Measurements from ENCODE around the gene PTPRN2.
"Not testable (repeated sequence)": the region's sequence is repeated elsewhere in the genome, so short reads cannot be mapped to it uniquely, and the experiment has no call there.

PTPRN2 gene

DNA sequence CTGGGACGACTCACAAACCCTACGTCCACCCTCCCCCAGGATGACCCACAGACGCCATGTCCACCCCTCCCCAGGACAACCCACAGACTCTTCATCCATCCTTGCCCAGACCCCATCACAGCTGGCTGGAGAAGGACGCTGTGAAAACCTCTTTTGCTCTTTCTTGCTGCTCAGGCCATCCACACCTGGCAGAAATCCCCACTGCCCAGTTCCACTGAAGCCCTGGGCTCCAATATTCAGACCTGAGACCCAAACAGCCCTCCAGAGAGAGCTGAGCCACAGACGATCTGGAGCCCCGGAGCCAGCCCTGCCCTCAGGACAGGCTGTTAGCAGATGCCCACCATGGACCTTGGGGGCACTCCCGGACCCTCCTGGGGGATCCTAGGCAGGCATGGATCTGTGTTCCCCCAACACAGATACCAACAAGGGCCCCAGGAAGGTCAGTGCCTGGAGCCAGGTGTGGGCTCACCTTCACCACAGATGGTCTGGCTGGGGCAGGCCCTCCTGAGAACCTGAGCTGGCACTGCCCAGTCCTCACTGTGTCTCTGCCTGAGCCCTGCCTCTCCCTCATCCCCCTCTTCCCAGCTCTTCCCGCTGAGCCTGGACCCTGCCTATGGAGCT, 226.2 kb downstream of the PTPRN2 start:
- no peak for FAIRE-seq

DNA sequence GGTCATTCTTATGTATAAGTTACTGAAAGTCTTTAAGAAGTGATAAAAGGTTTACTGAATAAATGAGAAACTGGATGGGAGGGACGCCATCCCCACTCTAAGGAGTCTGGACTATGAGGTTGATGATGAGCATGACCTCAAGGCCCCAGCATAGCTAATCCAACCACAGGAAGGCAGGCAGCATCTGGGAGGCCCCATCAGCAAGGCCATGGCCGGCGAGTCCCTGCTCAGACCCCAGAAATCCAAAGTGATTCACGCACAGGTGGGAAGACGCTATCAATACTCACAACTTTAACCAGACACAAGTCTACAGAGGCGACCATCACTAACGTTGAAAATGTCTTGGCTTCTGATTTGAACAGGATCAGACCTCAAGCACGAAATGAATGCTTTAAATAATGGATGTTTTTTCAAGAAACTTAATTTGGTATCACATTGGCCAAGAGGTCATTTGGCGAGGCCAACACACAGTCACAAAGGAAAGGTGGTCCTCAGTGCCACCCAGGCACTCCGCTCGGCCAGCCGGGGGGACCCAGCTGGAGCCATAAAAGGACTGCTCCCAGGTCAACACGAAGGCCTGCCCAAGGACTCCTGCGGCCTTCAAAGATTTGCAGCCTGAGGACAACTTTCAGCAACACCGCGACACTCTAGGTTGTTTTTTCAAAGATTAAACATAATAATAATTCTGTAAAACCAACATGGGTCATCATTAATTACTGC, 228.5 kb downstream of the PTPRN2 start:
- FAIRE-seq: no peak

DNA sequence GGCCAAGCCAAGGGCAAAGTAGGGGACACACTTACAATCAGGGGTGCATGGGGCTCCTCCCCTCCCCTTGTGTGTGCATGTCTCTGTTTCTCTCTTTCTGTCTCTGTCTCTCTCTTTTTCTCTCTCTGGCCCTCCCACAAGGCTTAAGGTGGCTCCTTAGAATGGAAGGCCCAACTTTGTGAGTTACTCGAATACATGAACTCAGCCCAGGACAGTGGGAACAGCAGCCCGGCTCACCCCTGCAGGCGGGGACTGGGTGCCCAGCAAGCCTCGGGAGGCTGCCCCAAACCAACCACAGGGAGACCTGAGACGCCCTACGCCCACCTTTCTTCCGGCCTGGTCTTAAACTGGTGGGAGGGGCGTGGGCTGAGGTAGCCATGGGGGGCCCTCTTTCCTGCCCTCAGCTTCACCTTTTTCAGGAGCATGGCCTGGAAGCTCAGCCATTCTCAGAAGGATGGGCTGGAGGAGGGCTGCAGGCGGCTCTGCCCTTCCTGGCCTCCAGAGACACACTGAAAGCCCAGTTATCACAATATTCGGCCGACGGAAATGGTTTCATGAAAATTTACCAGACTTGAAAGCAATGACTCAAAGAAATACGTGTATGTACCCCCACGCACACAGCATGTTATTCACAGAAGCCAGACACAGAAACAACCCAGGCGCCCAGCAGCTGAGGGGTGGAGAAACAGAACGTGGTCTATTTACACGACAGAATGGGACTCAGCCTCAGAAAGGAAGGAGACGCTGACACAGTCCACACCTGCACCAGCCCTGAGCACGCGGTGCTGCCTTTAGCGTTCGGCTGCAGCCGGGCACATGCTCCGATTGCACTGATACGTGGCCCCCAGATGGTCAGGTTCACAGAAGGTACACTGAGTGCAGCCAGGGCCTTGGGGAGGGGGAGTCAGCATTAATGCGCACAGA, 229.5 kb downstream of the PTPRN2 start:
- FAIRE-seq: no peak

DNA sequence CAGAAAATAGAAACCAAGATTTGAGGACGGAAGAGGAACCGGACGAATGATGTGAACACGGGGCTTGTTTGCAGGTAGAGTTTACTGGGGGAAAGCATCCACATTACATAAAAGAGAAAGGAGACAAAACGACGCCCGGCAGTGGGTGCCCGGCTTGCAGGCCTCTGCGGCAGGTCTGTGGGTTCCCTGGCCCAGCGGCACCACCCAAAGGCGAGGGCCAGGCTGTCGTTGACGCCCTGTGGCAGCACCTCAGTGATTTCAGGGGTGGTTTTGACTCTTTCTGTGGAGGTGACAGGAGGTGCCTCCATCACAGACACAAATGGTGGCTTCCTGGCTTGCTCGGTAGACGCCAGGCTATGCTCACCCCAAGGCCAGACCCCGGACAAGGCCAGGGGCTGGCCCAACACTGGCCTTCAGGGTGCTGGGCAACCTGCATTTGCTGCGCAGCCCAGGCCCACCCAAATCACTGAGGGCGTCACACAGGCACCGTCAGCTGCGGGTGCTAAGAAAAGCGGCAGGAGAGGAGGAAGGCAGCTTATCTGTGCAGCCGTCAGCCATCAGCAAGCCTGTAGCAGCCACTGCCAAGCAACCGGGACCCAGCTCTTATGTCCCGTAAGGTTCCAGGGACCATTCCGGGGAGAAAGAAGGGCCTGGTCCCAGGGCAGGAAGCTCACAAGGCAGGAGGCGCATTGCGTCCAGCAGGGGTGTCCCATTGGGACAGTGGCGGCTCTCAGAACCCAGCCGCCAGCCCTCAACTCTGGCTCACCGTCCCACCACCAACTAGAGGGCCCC, 230.3 kb downstream of the PTPRN2 start:
- no peak for FAIRE-seq

DNA sequence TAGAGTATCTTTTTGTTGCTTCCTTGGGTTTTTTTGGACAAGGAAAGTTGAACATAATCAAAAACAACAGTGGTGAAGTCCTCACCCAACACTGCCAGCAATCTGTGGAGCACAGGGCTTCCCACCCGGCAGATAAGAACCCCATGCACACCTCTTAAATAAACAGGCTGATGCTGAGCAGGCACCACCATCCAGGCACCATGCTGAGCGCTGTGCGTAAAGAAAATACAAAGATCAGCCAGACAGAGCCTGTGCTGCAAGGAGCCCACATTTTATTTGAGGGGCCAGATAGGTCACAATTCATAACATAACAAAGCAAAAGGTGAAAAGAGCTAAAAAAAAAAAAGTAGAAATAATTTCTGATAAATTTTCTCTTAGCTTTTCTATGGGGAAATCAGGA, 231.2 kb downstream of the PTPRN2 start:
- no peak for FAIRE-seq

DNA sequence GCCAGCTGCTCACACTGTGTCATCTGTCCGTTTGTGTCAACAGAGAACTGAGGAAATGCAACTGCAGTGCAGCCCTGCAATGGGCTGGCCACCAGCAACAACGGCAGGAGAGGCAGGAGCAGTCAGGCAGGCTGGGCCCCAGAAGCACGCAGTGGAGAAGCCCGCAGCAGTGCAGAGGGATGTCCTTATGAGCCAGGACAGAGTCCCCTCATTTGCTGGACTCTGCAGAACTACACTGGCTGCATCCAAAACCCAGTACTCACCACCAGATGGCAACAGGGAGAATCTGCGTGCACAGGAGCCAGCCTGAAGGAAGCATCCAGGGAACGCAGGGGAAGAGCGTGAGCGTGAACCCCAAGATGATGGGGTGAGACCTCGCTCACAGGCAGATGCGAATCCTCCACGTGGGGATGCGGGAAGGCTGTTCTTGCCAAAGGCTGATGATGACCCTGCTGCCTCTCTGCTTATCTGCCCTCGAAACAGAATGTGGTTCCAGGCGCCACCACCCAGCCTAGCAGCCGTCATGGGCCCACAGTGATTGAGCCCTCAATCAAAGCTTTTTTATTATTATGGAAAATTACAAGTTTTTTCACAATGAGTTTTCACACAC, 232.1 kb downstream of the PTPRN2 start:
- no peak for FAIRE-seq

DNA sequence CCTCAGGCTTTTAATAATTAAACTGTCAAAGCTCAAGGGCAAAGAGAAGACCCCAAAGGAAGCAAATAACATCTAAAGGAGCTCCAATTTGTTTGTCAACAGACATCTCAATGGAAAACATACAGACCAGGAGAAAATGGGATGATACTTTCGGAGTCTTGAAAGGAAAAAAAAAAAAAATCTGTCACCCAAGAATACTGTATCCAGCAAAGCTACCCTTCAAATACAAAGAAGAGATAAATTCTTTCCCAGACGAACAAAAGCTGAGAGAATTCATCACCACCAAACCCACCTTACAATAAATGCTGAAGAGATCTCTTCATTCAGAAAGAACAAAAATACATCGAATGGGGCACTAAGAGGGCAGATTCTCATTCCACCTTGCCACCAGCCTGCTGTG, 232.8 kb downstream of the PTPRN2 start:
- no peak for FAIRE-seq

DNA sequence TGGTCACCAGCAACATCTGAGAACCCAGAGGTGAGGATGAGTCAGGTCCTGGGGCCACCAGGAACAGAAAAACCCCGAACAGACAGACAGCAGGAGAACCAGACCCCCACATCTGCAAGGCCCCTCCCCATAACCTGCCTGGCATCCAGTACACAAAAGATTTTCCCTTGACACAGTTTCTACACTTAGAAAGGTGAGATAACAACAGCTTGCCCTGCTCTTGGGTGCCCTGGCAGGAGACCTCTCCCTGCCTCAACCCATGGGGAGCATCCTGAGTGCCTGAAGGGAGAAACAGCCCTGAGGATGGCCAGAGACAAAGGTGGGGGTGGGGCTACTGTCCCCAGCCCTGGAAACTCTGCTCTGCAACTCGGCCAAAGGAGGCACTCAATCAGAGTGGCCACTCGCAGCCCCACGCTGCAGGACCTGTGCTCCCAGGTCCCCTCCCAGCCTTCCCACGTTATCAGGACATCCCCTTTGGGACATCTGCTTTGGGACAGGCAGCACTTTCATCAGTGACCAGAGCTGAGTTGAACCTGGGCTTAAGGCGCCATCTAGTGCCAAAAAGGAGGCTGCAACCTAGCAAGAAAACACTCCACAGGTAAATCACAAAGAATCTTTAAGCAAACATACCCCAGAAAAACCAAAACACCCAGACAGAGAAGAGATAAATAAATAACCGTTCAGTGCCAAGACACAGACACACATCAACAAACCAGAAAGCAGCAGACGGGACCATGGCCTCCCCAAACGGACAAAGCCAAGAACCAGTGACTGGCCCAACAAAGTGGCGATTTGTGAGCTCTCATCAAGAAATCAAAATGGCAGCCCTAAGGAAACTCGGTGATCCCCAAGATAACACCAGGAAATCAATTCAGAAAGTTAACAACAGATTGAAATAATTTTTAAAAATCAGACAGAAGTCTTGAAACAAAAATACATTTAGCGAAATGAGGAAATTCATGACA, 233.7 kb downstream of the PTPRN2 start:
- no peak for FAIRE-seq

DNA sequence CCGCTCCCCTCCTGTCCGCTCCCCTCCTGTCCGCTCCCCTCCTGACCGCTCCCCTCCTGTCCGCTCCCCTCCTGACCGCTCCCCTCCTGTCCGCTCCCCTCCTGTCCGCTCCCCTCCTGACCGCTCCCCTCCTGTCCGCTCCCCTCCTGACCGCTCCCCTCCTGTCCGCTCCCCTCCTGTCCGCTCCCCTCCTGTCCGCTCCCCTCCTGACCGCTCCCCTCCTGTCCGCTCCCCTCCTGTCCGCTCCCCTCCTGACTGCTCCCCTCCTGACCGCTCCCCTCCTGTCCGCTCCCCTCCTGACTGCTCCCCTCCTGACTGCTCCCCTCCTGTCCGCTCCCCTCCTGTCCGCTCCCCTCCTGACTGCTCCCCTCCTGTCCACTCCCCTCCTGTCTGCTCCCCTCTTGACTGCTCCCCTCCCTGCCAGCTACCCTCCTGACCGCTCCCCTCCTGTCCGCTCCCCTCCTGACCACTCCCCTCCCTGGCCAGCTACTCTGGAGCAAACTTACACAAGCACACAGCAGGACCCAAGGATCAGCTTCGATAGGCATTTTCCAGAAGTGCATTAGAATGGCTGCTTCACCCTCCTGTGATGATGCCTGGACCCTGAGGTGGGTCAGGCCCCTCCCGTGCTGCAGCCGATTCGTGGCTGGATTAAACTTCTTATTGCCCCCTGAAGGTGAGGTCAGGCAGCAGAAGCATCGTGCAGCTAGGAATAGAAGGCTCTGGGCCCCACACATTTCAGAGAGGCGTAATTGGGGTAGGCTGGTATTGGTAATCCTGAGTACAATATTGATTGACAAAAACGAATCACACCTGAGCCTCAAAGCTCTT, 235.5 kb downstream of the PTPRN2 start:
- FAIRE-seq: not testable (repeated sequence)

DNA sequence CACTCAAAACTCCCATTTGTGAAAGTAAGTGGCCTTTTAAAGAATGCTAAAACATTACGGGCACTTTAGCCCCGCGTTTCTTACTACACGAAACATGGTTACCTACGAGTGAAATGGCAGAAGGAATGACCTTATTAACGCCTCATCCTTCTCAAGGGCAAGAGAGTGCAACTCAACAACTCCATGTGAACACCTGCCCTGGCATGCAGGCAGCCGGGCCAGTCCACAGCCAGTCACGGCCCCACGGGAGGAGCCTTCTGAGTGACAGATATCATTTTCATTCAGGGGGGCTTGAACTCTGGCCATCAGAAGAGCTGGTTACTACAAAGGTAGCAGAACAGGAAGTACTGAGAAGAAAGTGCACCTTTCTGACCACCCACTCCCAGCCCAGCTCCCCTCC, 236.1 kb downstream of the PTPRN2 start:
- FAIRE-seq: no peak

DNA sequence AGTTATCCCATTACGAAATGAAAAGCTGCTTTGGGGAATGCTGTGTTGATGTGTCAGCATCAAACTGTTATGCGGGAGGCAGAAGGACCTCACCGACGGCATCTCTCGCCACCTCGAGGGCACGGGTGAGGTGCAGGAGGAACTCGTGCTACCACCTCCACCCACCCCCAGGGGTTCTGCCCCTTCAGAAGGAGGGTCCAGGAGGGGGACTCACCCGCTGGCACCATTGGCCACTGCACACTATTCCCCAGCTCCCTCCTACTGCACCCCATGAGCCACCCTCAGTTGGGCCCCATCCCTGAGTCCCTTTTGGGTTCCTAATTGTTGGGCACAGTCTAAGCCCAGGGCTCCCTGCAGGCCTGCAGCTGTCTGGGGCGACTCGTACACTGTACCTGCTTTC, 236.6 kb downstream of the PTPRN2 start:
- FAIRE-seq: no peak

DNA sequence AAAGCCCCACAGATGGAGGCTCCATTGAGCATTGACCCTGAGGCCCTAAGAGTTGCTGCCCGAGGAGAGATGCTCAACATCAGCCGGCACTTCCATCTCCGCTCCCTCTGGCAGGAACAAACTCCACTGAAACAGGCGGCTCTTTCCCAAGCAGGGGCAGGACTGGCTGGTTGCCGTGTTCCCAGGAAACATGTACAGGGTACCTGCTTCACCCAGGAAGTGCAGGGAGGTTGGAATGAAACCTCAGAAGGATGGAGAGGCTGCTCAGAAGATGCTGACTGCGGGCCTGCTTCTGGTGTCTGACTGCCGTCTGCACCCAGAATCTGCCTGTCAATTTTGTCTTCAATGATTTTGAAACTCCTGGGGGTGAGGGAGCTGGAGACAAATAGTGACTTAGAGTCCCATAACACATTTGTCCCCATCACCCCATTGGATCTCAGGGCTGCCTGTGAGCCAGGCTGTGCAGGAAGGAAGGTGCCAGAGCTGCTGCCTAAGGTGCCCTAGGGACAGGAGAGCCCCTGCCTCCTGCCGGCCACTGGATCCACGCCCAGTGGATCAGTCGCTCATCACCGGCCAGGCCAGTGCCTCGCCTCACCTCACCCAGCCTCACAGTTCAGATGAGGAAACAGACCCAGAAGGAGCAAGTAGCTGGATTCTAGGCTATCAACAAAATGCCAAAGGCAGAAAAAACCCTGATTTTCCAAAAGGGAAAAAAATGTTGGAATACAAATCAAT, 237.3 kb downstream of the PTPRN2 start:
- FAIRE-seq: no peak

DNA sequence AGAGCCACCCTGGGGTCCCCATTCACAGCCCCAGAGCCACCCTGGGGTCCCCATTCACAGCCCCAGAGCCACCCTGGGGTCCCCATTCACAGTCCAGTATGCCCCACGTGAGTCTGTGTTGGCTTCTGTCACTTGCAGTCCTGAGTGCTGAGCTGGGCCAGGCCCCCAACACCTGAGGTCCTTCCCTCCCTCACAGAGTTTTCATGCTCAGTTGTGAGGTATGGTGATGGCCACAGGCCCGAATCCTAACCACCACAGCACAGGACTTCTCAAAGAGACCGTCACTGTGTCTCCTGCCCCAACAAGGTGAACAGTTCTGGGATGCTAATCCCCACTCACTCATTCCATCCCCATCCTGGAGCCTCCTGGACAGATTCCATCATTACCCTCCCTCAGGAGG, 239.2 kb downstream of the PTPRN2 start:
- FAIRE-seq: no peak

DNA sequence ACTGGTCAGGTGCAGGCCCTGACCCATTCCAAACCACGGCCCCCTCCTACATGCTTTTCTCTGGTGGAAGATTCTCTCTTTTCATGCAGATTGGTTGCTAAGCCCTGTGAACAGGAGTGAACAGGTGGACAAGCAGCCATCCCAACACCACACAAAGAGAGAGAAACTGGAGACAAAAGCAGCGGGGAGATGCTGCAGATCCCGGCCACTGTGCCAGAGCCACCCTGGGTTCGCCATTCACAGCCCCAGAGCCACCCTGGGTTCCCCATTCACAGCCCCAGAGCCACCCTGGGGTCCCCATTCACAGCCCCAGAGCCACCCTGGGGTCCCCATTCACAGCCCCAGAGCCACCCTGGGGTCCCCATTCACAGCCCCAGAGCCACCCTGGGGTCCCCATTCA, 239.6 kb downstream of the PTPRN2 start:
- FAIRE-seq: not testable (repeated sequence)

DNA sequence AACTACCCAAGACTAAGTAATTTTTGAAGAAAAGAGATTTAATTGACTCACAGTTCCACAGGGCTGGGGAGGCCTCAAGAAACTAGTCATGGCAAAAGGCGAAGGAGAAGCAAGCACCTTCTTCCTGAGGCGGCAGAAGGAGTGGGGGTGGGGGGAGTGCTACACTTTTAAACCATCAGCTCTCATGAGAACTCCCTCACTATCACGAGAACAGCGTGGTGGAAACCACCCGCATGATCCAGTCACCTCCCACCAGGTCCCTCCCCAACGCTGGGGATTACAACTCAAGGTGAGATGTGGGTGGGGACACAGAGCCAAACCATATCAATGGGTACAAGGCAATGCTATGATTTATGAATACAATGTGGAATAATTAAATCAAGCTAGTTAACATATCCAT, 241.9 kb downstream of the PTPRN2 start:
- FAIRE-seq: no peak

DNA sequence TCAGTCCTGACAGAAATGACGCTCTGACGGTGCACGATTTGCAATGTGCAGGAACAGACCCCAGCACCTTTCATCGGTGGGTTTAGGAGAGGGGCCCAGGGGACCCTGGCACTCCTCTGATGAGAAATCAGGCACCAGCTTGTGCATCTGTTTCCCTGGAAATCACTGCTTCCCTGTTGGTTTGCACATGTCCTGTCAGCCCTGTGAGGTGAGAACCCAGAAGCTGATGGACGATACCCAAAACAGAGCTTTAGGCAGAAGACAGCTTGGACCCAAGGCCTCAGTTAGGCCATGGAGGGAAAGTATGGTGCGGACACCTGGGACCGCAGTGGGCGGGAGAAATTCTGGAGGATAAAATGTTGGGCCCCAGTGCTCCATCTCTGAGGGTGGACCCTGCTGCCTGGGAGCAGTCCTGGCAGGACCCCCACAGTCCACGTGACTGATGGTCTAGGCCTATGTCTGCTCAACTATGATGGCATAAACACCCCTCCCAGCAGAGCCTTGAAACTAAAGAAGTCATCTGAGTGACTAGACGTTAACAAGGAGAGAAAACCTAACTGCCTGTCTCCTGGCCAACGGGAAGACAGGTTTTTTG, 242.8 kb downstream of the PTPRN2 start:
- FAIRE-seq: no peak

DNA sequence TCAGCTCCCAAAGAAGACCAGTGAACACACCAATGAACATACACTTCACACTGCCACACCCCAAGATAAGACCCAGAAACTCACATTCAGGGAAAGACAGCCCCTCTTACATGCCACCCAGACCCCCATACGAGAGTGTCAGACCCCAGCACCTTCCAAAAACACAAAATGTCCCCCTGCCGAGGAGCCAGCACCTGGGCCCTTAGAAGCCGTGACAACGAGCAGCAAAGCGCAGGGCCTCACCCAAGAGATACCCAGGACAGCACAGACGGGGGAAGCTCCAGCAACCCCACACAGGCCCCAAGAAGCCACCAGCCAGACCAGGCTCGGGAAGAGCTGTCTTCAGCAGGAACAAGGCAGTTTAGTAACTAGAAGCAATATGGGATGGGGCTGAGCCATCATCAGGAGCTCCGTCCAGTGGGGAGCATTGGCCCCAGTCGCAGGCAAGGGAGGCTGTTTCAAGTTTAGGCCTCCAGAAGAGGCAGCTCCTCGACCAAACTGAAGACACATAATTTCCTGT, 243.6 kb downstream of the PTPRN2 start:
- no peak for FAIRE-seq

DNA sequence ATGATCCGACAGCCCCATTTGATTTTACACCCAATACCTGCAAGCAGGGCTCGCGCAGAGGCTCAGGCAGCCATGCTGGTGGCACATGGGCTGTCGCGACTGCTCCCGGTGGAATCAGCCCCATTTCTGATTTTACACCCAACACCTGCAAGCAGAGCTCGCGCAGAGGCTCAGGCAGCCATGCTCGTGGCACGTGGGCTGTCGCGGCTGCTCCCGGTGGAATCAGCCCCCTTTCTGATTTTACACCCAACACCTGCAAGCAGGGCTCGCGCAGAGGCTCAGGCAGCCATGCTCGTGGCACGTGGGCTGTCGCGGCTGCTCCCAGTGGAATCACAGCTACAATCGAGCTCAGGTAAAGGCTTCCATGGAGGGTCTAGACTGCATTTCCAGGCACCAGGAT, 244.1 kb downstream of the PTPRN2 start:
- FAIRE-seq: no peak

DNA sequence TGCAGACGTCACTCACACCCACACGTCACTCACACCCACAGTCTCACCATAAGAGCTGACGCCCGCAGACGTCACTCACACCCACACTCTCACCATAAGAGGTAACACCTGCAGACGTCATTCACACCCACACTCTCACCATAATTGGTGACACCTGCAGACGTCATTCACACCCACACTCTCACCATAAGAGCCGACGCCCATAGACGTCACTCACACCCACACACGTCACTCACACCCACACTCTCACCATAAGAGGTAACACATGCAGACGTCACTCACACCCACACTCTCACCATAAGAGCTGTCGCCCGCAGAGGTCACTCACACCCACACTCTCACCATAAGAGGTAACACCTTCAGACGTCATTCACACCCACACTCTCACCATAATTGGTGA, 246.5 kb downstream of the PTPRN2 start:
- not testable (repeated sequence) for FAIRE-seq

All from islet of Langerhans (tissue), 1 donor.